ENCODE results near the gene PLEKHM3. TPM values are rescaled to one million over a fixed set of nuclear protein-coding genes. Genes with fewer than 3 reads are reported as not detected.

Gene PLEKHM3
- total RNA-seq, 2 experiments from 2014 or later: 4.9 to 5.4 TPM

GRCh38 chr2:207891086-207891844, 134.1 kb downstream of the PLEKHM3 start:
- no peak overlapping the region for H3K27ac Mint-ChIP-seq
- POLR2A ChIA-PET: no interaction called here

GRCh38 chr2:207887500-207887899, 137.8 kb downstream of the PLEKHM3 start:
- ChIA-PET POLR2A (no interaction called here), CTCF (no interaction called here)
- H3K9me3 Mint-ChIP-seq: no peaks in the 10 kb centered on the region
- no peaks in the 10 kb centered on the region for H3K4me1 Mint-ChIP-seq
- H3K4me3 Mint-ChIP-seq: no peak overlapping the region
- DNase-seq: no peak
- no peak overlapping the region for H3K27ac Mint-ChIP-seq
- no peaks in the 10 kb centered on the region for H3K27me3 Mint-ChIP-seq
- H3K36me3 Mint-ChIP-seq (ENCODE audit: low read depth): no peaks in the 10 kb centered on the region

More at GRCh38 chr2:207891086-207891844, 134.1 kb downstream of the PLEKHM3 start:
- Mint-ChIP-seq H3K9me3 (no peaks in the 10 kb centered on the region), H3K4me1 (no peaks in the 10 kb centered on the region), H3K27me3 (no peaks in the 10 kb centered on the region), H3K4me3 (no peak overlapping the region), H3K36me3 (ENCODE audit: low read depth) (no peaks in the 10 kb centered on the region)
- CTCF ChIA-PET: no interaction called here
- no peak for DNase-seq

- Mint-ChIP-seq H3K9me3 (no peaks in the 10 kb centered on the region), H3K4me3 (no peak overlapping the region), H3K27ac (no peak overlapping the region), H3K27me3 (no peaks in the 10 kb centered on the region), H3K36me3 (ENCODE audit: low read depth) (no peaks in the 10 kb centered on the region), H3K4me1 (no peaks in the 10 kb centered on the region)
- ChIA-PET POLR2A (no interaction called here), CTCF (interaction anchor here (1.2 kb wide), 1 partner anchor 16 kb away, joined by 3 read pairs; no protein-coding TSS in a partner anchor)
- DNase-seq: no peak
Measured at GRCh38 chr2:207885010-207885409, 140.3 kb downstream of the PLEKHM3 start.

- Mint-ChIP-seq H3K36me3 (ENCODE audit: low read depth) (no peaks in the 10 kb centered on the region), H3K27me3 (no peaks in the 10 kb centered on the region), H3K27ac (no peak overlapping the region), H3K9me3 (no peaks in the 10 kb centered on the region), H3K4me1 (no peaks in the 10 kb centered on the region), H3K4me3 (no peak overlapping the region)
- CTCF ChIA-PET: no interaction called here
- POLR2A ChIA-PET: no interaction called here
- no peak for DNase-seq
Measured at GRCh38 chr2:207884127-207884526, 141.2 kb downstream of the PLEKHM3 start.

- DNase-seq: no peak
- Mint-ChIP-seq H3K27me3 (no peaks in the 10 kb centered on the region), H3K36me3 (ENCODE audit: low read depth) (no peaks in the 10 kb centered on the region), H3K27ac (no peak overlapping the region), H3K9me3 (no peaks in the 10 kb centered on the region), H3K4me1 (no peaks in the 10 kb centered on the region), H3K4me3 (no peak overlapping the region)
- ChIA-PET POLR2A (no interaction called here), CTCF (interaction anchor here (0.5 kb wide), 1 partner anchor 1633 kb away, joined by 3 read pairs; no protein-coding TSS in a partner anchor)
Measured at GRCh38 chr2:207883002-207883780, 142.1 kb downstream of the PLEKHM3 start.

GRCh38 chr2:207881902-207882301, 143.4 kb downstream of the PLEKHM3 start:
- Mint-ChIP-seq H3K27ac (no peak overlapping the region), H3K36me3 (ENCODE audit: low read depth) (no peaks in the 10 kb centered on the region), H3K4me1 (no peaks in the 10 kb centered on the region), H3K4me3 (no peak overlapping the region), H3K9me3 (no peaks in the 10 kb centered on the region), H3K27me3 (no peaks in the 10 kb centered on the region)
- ChIA-PET CTCF (no interaction called here), POLR2A (no interaction called here)
- DNase-seq: no peak

GRCh38 chr2:207879536-207879935, 145.8 kb downstream of the PLEKHM3 start:
- Mint-ChIP-seq H3K4me3 (no peak overlapping the region), H3K36me3 (ENCODE audit: low read depth) (no peaks in the 10 kb centered on the region), H3K9me3 (no peaks in the 10 kb centered on the region), H3K4me1 (no peaks in the 10 kb centered on the region), H3K27ac (no peak overlapping the region), H3K27me3 (no peaks in the 10 kb centered on the region)
- DNase-seq: no peak
- ChIA-PET CTCF (no interaction called here), POLR2A (no interaction called here)

GRCh38 chr2:207876842-207877535, 148.3 kb downstream of the PLEKHM3 start:
- no peaks in the 10 kb centered on the region for H3K27me3 Mint-ChIP-seq
- H3K36me3 Mint-ChIP-seq (ENCODE audit: low read depth): no peaks in the 10 kb centered on the region
- H3K9me3 Mint-ChIP-seq: no peaks in the 10 kb centered on the region
- no peak overlapping the region for H3K4me3 Mint-ChIP-seq
- no peak for DNase-seq
- no peaks in the 10 kb centered on the region for H3K4me1 Mint-ChIP-seq
- CTCF ChIA-PET: no interaction called here
- POLR2A ChIA-PET: no interaction called here
- H3K27ac Mint-ChIP-seq: no peak overlapping the region

GRCh38 chr2:207875473-207876212, 149.7 kb downstream of the PLEKHM3 start:
- Mint-ChIP-seq H3K4me1 (no peaks in the 10 kb centered on the region), H3K9me3 (no peaks in the 10 kb centered on the region), H3K27me3 (no peaks in the 10 kb centered on the region), H3K4me3 (no peak overlapping the region), H3K36me3 (ENCODE audit: low read depth) (no peaks in the 10 kb centered on the region), H3K27ac (no peak overlapping the region)
- DNase-seq: no peak
- ChIA-PET POLR2A (no interaction called here), CTCF (no interaction called here)

- Mint-ChIP-seq H3K4me1 (peaks cover 5% of the 10 kb centered on the region), H3K9me3 (no peaks in the 10 kb centered on the region), H3K36me3 (ENCODE audit: low read depth) (no peaks in the 10 kb centered on the region), H3K27me3 (no peaks in the 10 kb centered on the region), H3K27ac (no peak overlapping the region), H3K4me3 (no peak overlapping the region)
- CTCF ChIA-PET: no interaction called here
- no peak for DNase-seq
- POLR2A ChIA-PET: no interaction called here
Measured at GRCh38 chr2:207873794-207874193, 151.5 kb downstream of the PLEKHM3 start.

- H3K27ac Mint-ChIP-seq: no peak overlapping the region
- no peak for DNase-seq
- peaks cover 5% of the 10 kb centered on the region for H3K4me1 Mint-ChIP-seq
- no peaks in the 10 kb centered on the region for H3K36me3 Mint-ChIP-seq (ENCODE audit: low read depth)
- no peak overlapping the region for H3K4me3 Mint-ChIP-seq
- ChIA-PET POLR2A (no interaction called here), CTCF (no interaction called here)
- no peaks in the 10 kb centered on the region for H3K27me3 Mint-ChIP-seq
- no peaks in the 10 kb centered on the region for H3K9me3 Mint-ChIP-seq
Measured at GRCh38 chr2:207871911-207872310, 153.4 kb downstream of the PLEKHM3 start.

- peaks cover 5% of the 10 kb centered on the region for H3K4me1 Mint-ChIP-seq
- CTCF ChIA-PET: no interaction called here
- no peaks in the 10 kb centered on the region for H3K36me3 Mint-ChIP-seq (ENCODE audit: low read depth)
- no peak for DNase-seq
- no peak overlapping the region for H3K27ac Mint-ChIP-seq
- H3K27me3 Mint-ChIP-seq: no peaks in the 10 kb centered on the region
- no peak overlapping the region for H3K4me3 Mint-ChIP-seq
- no peaks in the 10 kb centered on the region for H3K9me3 Mint-ChIP-seq
- POLR2A ChIA-PET: no interaction called here
Measured at GRCh38 chr2:207871506-207871905, 153.8 kb downstream of the PLEKHM3 start.

GRCh38 chr2:207870814-207871213, 154.5 kb downstream of the PLEKHM3 start:
- ChIA-PET CTCF (no interaction called here), POLR2A (no interaction called here)
- H3K9me3 Mint-ChIP-seq: no peaks in the 10 kb centered on the region

More at GRCh38 chr2:207870814-207871213, 154.5 kb downstream of the PLEKHM3 start:
- H3K4me1 Mint-ChIP-seq: peaks cover 5% of the 10 kb centered on the region
- H3K36me3 Mint-ChIP-seq (ENCODE audit: low read depth): no peaks in the 10 kb centered on the region
- H3K27me3 Mint-ChIP-seq: no peaks in the 10 kb centered on the region
- no peak overlapping the region for H3K27ac Mint-ChIP-seq
- DNase-seq: no peak
- no peak overlapping the region for H3K4me3 Mint-ChIP-seq

All from activated CD4-positive, alpha-beta memory T cell treated with anti-CD3 and anti-CD28 coated beads, Interleukin-2, amount 10 ng/mL, durations not matched to agents 7 days and 5 days (primary cell).